Measurements from ENCODE around the gene GSTM2. TPM values are rescaled to one million over a fixed set of nuclear protein-coding genes. Genes with fewer than 3 reads are reported as not detected.

GSTM2 gene
- total RNA-seq, 4 donors from 2014 or later, result 32.1 to 154 (median 72.1) TPM

DNA sequence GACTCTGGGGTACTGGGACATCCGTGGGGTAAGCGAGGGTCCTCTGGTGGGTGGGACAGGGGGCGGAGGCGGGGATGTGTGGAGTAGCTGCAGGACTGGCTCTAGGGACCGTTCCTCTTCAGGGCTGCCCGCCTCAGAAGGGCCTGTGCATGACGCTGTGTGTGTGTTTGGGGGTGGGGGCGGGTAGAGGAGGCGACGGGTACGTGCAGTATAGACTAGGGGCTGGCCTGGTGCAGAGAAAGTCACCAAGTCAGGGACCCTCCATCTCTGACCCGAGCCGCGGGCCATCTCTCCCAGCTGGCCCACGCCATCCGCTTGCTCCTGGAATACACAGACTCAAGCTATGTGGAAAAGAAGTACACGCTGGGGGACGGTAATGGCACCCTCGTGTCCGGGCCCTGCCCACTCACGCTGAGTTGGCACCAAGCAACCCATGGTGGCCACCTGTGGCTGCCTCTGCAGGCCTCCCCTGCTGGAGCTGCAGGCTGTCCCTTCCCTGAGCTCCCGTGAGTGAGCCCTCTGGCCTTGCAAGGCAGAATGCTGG lies 44.5 kb downstream of the GSTM2 start:
- intact Hi-C loops (cut with DNase I; ENCODE audit: low total_unique reads), result no loop called here
- H3K27ac ChIP-seq, result peak overlapping the region; percentile 27 to 78
- H3K27me3 ChIP-seq, result no peaks in the 10 kb centered on the region
- H3K36me3 ChIP-seq, result no peaks in the 10 kb centered on the region
- peaks cover 0 to 3% of the 10 kb centered on the region in 2 donors for H3K4me1 ChIP-seq
- no peaks in the 10 kb centered on the region for H3K9me3 ChIP-seq
- no peak for TF ChIP-seq POLR2A (IDR thresholded peaks at IDR 0.05)
- TF ChIP-seq, protein P1, sequence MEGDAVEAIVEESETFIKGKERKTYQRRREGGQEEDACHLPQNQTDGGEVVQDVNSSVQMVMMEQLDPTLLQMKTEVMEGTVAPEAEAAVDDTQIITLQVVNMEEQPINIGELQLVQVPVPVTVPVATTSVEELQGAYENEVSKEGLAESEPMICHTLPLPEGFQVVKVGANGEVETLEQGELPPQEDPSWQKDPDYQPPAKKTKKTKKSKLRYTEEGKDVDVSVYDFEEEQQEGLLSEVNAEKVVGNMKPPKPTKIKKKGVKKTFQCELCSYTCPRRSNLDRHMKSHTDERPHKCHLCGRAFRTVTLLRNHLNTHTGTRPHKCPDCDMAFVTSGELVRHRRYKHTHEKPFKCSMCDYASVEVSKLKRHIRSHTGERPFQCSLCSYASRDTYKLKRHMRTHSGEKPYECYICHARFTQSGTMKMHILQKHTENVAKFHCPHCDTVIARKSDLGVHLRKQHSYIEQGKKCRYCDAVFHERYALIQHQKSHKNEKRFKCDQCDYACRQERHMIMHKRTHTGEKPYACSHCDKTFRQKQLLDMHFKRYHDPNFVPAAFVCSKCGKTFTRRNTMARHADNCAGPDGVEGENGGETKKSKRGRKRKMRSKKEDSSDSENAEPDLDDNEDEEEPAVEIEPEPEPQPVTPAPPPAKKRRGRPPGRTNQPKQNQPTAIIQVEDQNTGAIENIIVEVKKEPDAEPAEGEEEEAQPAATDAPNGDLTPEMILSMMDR (IDR thresholded peaks at IDR 0.05), result no peak
- peak overlapping the region; percentile 28 to 46 for H3K4me3 ChIP-seq
- DNase-seq, result no peak

DNA sequence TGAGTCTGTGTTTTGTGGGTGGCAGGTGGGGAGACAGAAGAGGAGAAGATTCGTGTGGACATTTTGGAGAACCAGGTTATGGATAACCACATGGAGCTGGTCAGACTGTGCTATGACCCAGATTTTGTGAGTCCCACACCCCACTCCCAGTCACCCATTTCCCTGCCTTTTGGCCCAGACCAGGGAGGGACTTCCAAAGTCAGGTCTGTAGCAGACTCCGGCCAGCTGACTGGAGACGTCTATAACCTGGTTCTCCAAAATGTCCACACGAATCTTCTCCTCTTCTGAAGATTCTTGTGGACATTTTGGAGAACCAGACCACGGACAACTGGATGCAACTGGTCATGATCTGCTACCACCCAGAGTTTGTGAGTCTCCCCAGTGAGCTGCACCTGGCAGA lies 45.8 kb downstream of the GSTM2 start:
- H3K27me3 ChIP-seq, result no peaks in the 10 kb centered on the region
- H3K27ac ChIP-seq, result no peak overlapping the region
- no peak for DNase-seq
- no peaks in the 10 kb centered on the region for H3K9me3 ChIP-seq
- TF ChIP-seq, protein P1 (IDR thresholded peaks at IDR 0.05), result no peak
- TF ChIP-seq POLR2A (IDR thresholded peaks at IDR 0.05), result no peak
- H3K4me1 ChIP-seq, result peaks cover 0 to 3% of the 10 kb centered on the region in 2 donors
- H3K36me3 ChIP-seq, result no peaks in the 10 kb centered on the region
- intact Hi-C loops (cut with DNase I; ENCODE audit: low total_unique reads), result no loop called here
- no peak overlapping the region for H3K4me3 ChIP-seq

DNA sequence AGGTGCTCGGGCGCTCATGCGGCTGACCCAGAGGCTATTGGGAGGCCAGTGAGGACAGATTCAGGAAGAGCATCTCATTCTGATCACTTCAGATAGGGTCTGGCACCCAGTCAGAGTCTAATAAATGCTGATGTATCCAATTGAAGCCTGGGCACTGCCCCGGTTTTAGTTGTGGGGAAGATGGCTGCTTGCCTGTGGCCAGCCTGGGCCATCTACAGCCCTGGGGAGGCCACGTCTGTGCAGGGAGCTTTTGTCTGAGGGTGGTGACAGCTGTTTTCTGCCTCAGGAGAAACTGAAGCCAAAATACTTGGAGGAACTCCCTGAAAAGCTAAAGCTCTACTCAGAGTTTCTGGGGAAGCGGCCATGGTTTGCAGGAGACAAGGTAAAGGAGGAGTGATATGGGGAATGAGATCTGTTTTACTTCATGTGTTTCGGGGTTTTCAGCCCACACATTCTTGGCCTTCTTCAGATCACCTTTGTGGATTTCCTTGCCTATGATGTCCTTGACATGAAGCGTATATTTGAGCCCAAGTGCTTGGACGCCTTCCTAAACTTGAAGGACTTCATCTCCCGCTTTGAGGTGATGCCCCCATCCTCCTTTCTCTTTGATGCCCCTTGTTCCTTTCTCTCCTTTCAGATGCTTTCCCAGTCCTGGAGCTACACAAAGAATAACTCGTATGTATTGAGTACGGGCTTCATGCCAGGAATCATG lies 47.0 kb downstream of the GSTM2 start:
- Histone ChIP-seq H3K27me3 (no peaks in the 10 kb centered on the region), H3K4me1 (peaks cover 0 to 3% of the 10 kb centered on the region in 2 donors), H3K36me3 (no peaks in the 10 kb centered on the region), H3K4me3 (no peak overlapping the region), H3K27ac (no peak overlapping the region), H3K9me3 (no peaks in the 10 kb centered on the region)
- intact Hi-C loops (cut with DNase I; ENCODE audit: low total_unique reads), result no loop called here
- TF ChIP-seq, protein P1 (IDR thresholded peaks at IDR 0.05), result no peak
- TF ChIP-seq POLR2A (IDR thresholded peaks at IDR 0.05), result no peak
- DNase-seq, result no peak

DNA sequence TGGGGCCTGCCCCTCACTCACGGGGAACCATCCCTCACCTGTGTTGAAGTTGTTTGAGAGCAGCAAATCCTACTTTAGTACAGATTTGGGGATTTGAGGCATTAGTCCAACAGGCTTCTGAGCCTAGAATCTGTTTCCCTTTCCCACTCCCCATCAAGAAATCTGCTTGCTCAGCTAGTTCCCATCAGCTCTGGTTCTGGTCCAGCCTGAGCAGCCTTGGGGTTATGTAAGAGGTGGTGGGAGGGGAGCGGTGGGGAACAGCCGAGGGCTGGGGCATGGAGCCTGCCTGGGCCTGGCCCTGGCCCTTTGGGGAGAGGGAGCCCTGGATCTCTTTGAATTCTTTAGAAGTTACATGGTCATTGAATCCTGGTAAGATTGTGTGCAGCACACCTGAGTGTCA lies 48.3 kb downstream of the GSTM2 start:
- intact Hi-C loops (cut with DNase I; ENCODE audit: low total_unique reads), result no loop called here
- TF ChIP-seq, protein P1 (IDR thresholded peaks at IDR 0.05), result no peak
- TF ChIP-seq POLR2A (IDR thresholded peaks at IDR 0.05), result no peak
- peak overlapping the region in 1 of 2 donors; percentile 5 for H3K27ac ChIP-seq

DNA sequence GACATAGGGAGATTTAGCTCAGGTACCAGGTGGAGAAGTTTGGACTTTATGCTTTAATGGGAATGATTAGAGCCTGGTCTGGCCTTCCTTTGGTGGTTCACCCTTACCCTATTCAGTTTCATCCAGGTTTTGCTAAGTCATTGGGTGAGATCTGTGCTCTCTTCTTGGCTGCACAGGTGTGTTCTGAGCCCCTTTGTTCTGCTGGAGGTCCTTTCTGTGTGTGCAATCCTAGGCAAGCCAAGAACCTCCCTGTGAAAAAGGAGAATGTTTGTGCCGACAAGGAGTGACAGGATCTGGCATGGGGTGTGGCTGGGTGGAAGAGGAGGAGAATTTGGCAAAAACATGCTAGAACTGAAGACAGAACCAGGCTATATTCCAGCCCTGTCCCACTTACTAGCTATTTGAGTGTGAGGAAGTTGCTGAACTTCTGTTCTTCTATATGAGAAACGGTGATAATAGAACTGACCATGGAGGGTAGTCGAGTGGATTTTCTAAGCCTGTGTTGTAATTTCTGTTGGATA lies 48.8 kb downstream of the GSTM2 start:
- Histone ChIP-seq H3K27ac (peak overlapping the region in 1 of 2 donors; percentile 5), H3K4me3 (no peak overlapping the region), H3K36me3 (no peaks in the 10 kb centered on the region), H3K27me3 (no peaks in the 10 kb centered on the region), H3K9me3 (no peaks in the 10 kb centered on the region), H3K4me1 (peaks cover 0 to 3% of the 10 kb centered on the region in 2 donors)
- TF ChIP-seq, protein P1 (IDR thresholded peaks at IDR 0.05), result no peak
- TF ChIP-seq POLR2A (IDR thresholded peaks at IDR 0.05), result no peak
- intact Hi-C loops (cut with DNase I; ENCODE audit: low total_unique reads), result no loop called here
- no peak for DNase-seq

More for the DNA sequence above, 48.3 kb downstream of the GSTM2 start:
- H3K27me3 ChIP-seq, result no peaks in the 10 kb centered on the region
- H3K9me3 ChIP-seq, result no peaks in the 10 kb centered on the region
- no peaks in the 10 kb centered on the region for H3K36me3 ChIP-seq
- peak in 1 of 2 donors; percentile 33 for DNase-seq
- no peak overlapping the region for H3K4me3 ChIP-seq
- peaks cover 0 to 3% of the 10 kb centered on the region in 2 donors for H3K4me1 ChIP-seq
